Hair follicular keratinocyte (primary cell): ENCODE data around the gene ASB2. TPM values are rescaled to one million over a fixed set of nuclear protein-coding genes. Genes with fewer than 3 reads are reported as not detected.

ENCODE experiments used
- total RNA-seq: library from RNA; depleted of rRNA; stranded (reverse); fragments of >200 nt; gene quantifications from 2 replicates; pipeline ENCODE4 v1.2.3, GENCODE V29; 2015

The ASB2 gene, protein sequence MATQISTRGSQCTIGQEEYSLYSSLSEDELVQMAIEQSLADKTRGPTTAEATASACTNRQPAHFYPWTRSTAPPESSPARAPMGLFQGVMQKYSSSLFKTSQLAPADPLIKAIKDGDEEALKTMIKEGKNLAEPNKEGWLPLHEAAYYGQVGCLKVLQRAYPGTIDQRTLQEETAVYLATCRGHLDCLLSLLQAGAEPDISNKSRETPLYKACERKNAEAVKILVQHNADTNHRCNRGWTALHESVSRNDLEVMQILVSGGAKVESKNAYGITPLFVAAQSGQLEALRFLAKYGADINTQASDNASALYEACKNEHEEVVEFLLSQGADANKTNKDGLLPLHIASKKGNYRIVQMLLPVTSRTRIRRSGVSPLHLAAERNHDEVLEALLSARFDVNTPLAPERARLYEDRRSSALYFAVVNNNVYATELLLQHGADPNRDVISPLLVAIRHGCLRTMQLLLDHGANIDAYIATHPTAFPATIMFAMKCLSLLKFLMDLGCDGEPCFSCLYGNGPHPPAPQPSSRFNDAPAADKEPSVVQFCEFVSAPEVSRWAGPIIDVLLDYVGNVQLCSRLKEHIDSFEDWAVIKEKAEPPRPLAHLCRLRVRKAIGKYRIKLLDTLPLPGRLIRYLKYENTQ
- not detected in 2 replicates for total RNA-seq

DNA sequence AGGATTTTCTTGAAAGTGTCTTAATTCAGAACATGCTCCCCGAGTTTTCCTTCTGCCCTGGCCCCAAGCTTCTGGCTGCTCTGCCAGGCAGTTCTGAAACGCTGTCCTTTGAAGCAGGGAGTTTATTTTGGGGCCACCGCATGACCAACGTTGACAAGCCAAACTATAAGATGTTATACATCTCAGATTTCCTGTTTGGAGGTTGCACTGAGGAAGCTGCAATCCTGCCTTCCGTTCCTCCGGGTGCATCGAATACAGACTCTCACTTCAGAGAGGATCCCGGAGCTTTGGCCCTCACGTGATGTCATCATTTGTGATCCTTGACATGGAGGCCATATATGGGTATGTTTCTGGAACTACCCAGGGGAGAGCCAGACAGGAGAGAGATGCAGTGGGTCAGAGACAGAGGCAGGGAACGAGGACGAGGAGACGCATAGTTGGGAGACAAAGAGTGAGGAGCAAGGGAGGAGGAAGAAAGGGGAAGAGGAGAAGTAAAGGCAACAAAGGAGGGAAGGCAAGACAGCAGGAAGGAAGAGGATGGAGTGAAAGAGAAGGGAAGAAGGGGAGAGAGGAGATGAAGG lies at the start of gene ASB2:
TSS of gene ASB2 (minus strand) at position 94 of the 581 bp plus-strand sequence. CDS start 12,031 bp downstream, outside the sequence.

DNA sequence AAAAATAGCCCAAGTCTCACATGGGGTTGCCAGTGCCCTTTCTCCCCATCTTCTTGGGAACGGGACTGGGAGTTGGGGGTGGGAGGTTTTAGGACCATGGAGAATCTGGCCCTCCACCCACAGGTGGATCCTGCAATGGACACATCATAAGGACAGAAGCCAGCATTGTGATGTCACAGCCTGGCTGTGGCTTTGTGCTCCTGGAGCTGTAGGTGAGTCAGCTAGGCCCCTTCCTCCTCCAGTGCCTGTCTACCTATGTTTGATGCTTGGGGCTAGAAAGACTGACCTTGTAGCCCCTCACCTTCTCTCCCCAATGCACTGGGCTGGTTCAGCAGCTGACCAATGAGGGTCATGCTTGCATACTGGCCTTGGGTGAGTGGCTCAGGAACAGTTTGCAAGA lies 20.7 kb upstream of the ASB2 start, which contains the start of gene CCDC197:
TSS of gene CCDC197 (plus strand) at position 220 of the 400 bp plus-strand sequence. CDS start 831 bp downstream, outside the sequence.

DNA sequence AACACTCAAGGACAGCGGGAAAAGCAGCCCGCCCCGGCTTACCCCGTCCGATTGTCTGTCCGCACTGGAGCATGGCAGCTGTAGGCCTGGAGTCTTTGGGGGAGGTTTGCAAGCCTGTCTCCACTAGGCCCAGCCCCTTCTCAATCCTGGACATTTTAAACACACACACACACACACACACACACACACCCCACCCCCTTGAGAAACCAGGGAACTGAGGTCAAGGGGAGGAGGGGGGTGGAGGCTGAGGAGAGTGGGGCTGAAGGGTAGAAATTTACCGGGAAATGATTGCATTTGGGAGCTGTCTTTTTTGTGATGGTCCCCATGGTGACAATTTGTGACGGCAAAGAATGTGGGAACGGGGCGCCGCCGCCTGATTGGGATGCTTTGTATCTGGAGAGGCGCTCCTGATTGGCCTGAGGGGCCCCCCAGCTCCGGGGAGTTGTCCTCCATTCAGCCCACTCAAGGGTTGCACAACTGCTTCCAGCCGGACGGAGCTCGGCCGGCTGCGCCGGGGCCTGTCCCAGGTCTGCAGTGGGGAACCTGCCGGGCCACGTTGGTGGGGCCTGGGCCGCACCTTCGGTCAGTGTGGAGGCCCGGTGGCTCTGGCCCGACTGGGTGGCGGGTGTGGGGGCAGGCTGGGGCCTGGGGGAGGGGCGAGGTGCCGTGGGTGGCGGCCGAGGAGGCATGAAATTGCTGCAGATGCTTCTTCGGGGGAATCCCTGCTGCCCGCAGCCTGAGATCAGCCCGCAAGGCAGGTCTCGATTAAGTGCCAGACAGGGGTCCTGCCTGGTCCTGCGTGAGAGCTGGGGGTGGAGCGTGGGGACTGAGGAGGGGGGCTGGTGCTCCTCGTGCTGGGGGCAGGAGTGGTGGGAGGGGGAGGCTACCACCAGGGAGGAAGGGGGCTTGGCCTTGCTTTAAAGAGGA lies 49.2 kb downstream of the ASB2 start, which contains the start of gene FAM181A:
TSS of gene FAM181A (plus strand) at position 472 of the 927 bp plus-strand sequence. CDS start 942 bp downstream, outside the sequence.

Other genes starting within 250 kb of the ASB2 start
- gene PRIMA1, start 188.1 kb downstream of the ASB2 start, total RNA-seq, result not detected in 2 replicates
- gene FAM181A, start 49.2 kb downstream of the ASB2 start, total RNA-seq, result 0.80 TPM in 1 of 2 replicates, not detected in the other
- gene CCDC197, start 20.7 kb upstream of the ASB2 start, total RNA-seq, result not detected in 2 replicates
- gene OTUB2, start 49.8 kb upstream of the ASB2 start, total RNA-seq, result 2.4 and 3.5 TPM in 2 replicates
- gene DDX24, start 104.6 kb upstream of the ASB2 start, total RNA-seq, result 77.4 and 117 TPM in 2 replicates
- 10.9 and 19.2 TPM in 2 replicates for gene IFI27L1, start 104.7 kb upstream of the ASB2 start, total RNA-seq
- gene IFI27, start 134.2 kb upstream of the ASB2 start, total RNA-seq, result 0.95 and 4.0 TPM in 2 replicates
- 104 and 298 TPM in 2 replicates for gene IFI27L2, start 153.0 kb upstream of the ASB2 start, total RNA-seq
- gene PPP4R4, start 197.8 kb upstream of the ASB2 start, total RNA-seq, result 12.5 and 17.3 TPM in 2 replicates